Measurements from ENCODE around the gene B4GALT4. TPM values are rescaled to one million over a fixed set of nuclear protein-coding genes. Genes with fewer than 3 reads are reported as not detected.

B4GALT4 gene
- total and polyA plus RNA-seq, 2 donors (not counting 3 experiments of a cell fraction or from before 2014, with no cell fraction given), result 3.7 to 7.1 TPM

GRCh38 chr3:119228373-119229145, 12.1 kb downstream of the B4GALT4 start:
- no peaks in the 10 kb centered on the region for H3K27me3 ChIP-seq (ENCODE audit: control insufficient read depth in 2 of 2, insufficient read depth in 2 of 2, low read length in 2 of 2)
- no peak overlapping the region for H3K9ac ChIP-seq (replicated peaks; ENCODE audit: extremely low read depth, insufficient read depth, low read length)
- intact Hi-C loops (cut with micrococcal nuclease), result no loop called here
- no peak overlapping the region for H2AFZ ChIP-seq (ENCODE audit: low read depth, low read length)
- H3K36me3 ChIP-seq (ENCODE audit: control insufficient read depth in 2 of 2, extremely low read depth in 1 of 2, insufficient read depth in 2 of 2, low read length in 2 of 2), result peaks cover 7 to 15% of the 10 kb centered on the region in 2 experiments
- no peak overlapping the region for H3K4me2 ChIP-seq (ENCODE audit: insufficient read depth, low read length)
- no peak overlapping the region for H3K4me3 ChIP-seq (replicated peaks in 1 of 3; ENCODE audit: insufficient read depth in 1 of 3, low read depth in 1 of 3, low read length in 3 of 3)
- no peaks in the 10 kb centered on the region for H3K9me3 ChIP-seq (replicated peaks; ENCODE audit: control insufficient read depth, insufficient read depth, low read length)
- DNase-seq (ENCODE audit: low read depth, low spot score), result no peak
- ChIA-PET POLR2A (no interaction called here), CTCF (no interaction called here)
- BruUV-seq (replicated peaks), result no TSS peak
- TF ChIP-seq MYC (IDR thresholded peaks at IDR 0.05; ENCODE audit: low read depth, low read length), result no peak
- TF ChIP-seq JUN (IDR thresholded peaks at IDR 0.05; ENCODE audit: borderline replicate concordance, insufficient read depth, insufficient read length, low read depth), result no peak
- no peaks in the 10 kb centered on the region for H4K20me1 ChIP-seq (replicated peaks; ENCODE audit: control insufficient read depth, extremely low read depth, insufficient read depth, low read length)
- no peak overlapping the region for H3K27ac ChIP-seq (ENCODE audit: insufficient read depth, low read depth, low read length)
- no peaks in the 10 kb centered on the region for H3K4me1 ChIP-seq (ENCODE audit: control insufficient read depth, extremely low read depth, insufficient read depth, low read length)
- dilution Hi-C loops (cut with MboI; ENCODE audit: extremely low pct_ligation_motif_present, low sequenced_read_pairs), result no loop called here
- FAIRE-seq, result no peak
- H3K9me1 ChIP-seq (replicated peaks; ENCODE audit: control insufficient read depth, extremely low read depth, insufficient read depth, low read length), result no peaks in the 10 kb centered on the region
- H3K79me2 ChIP-seq (ENCODE audit: control insufficient read depth, insufficient read depth, low read length), result no peaks in the 10 kb centered on the region

GRCh38 chr3:119227070-119227850, 13.4 kb downstream of the B4GALT4 start:
- Histone ChIP-seq H3K36me3 (ENCODE audit: control insufficient read depth in 2 of 2, extremely low read depth in 1 of 2, insufficient read depth in 2 of 2, low read length in 2 of 2) (peaks cover 13 to 17% of the 10 kb centered on the region in 2 experiments), H3K27ac (ENCODE audit: insufficient read depth, low read depth, low read length) (no peak overlapping the region), H2AFZ (ENCODE audit: low read depth, low read length) (no peak overlapping the region), H4K20me1 (replicated peaks; ENCODE audit: control insufficient read depth, extremely low read depth, insufficient read depth, low read length) (no peaks in the 10 kb centered on the region), H3K4me2 (ENCODE audit: insufficient read depth, low read length) (no peak overlapping the region), H3K27me3 (ENCODE audit: control insufficient read depth in 2 of 2, insufficient read depth in 2 of 2, low read length in 2 of 2) (no peaks in the 10 kb centered on the region), H3K9me3 (replicated peaks; ENCODE audit: control insufficient read depth, insufficient read depth, low read length) (no peaks in the 10 kb centered on the region), H3K4me1 (ENCODE audit: control insufficient read depth, extremely low read depth, insufficient read depth, low read length) (no peaks in the 10 kb centered on the region), H3K79me2 (ENCODE audit: control insufficient read depth, insufficient read depth, low read length) (no peaks in the 10 kb centered on the region), H3K4me3 (replicated peaks in 1 of 3; ENCODE audit: insufficient read depth in 1 of 3, low read depth in 1 of 3, low read length in 3 of 3) (no peak overlapping the region), H3K9ac (replicated peaks; ENCODE audit: extremely low read depth, insufficient read depth, low read length) (no peak overlapping the region), H3K9me1 (replicated peaks; ENCODE audit: control insufficient read depth, extremely low read depth, insufficient read depth, low read length) (no peaks in the 10 kb centered on the region)
- CTCF ChIA-PET, result interaction anchor here (0.8 to 1.1 kb wide), 2 partner anchors 11 to 14 kb away, joined by 3 to 4 read pairs; partner anchors contain the start of gene B4GALT4
- POLR2A ChIA-PET, result no interaction called here
- TF ChIP-seq FOS (IDR thresholded peaks at IDR 0.05; ENCODE audit: borderline replicate concordance, insufficient read depth, low read length) (no peak), CTCF (IDR thresholded peaks at IDR 0.05; ENCODE audit: extremely low read depth in 1 of 2, insufficient read depth in 1 of 2, low read depth in 1 of 2, low read length in 2 of 2) (no peak), POLR2AphosphoS5 (IDR thresholded peaks at IDR 0.05; ENCODE audit: insufficient read depth, low read depth, low read length) (no peak), POLR2A (IDR thresholded peaks at IDR 0.05; ENCODE audit: low read depth, low read length) (no peak), EZH2 (IDR thresholded peaks at IDR 0.05; ENCODE audit: borderline replicate concordance, low read depth, low read length, severe bottlenecking) (no peak)
- no peak for DNase-seq (ENCODE audit: low read depth, low spot score)
- no peak for FAIRE-seq
- intact Hi-C loops (cut with micrococcal nuclease), result no loop called here
- dilution Hi-C loops (cut with MboI; ENCODE audit: extremely low pct_ligation_motif_present, low sequenced_read_pairs), result no loop called here
- no TSS peak for BruUV-seq (replicated peaks)
